ENCODE results near the gene SAA4.

DNA sequence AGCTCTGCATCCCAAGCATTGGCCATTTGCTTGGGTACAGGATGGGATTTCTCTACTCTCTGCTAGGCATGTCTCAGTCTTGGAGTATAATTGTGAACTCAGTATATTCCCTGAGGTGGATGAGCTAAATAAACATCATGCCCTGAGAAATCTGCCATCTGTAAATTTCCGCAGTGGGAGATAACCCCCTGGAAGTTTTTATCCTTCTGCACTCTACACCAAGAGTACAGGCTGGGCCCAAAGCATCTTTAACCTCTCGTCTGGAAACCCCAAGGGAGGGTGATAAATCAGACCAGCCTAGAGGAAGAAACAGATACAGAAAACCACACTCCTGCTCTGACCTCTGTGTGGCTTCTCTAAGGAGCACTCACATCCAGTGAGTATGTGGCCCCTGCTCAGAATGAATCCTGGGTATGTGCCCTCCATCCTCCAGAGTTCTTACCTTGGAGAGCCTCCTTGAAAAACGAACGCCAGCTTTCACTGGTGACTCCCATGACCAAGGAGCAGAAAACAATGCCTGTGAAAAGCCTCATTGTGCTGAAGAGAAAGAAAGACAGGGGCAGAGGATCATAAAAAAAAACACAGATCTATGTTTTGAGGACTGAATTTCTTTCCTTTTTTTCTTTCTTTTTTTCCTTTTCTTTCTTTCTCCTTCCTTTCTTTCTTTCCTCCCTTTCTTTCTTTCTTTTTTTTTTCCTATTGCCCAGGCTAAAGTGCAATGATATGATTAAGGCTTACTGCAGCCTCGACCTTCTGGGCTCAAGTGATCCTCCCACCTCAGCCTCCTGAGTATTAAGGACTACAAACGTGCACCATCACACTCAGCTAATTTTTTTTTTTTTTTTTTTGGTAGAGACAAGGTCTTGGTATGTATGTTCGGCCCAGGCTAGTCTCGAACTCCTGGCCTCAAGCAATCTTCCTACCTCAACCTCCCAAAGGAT, 938 bp downstream of the SAA4 start:
- TF ChIP-seq ZFP3 (CRISPR knock-in tag; IDR thresholded peaks at IDR 0.05): no peak
- TF ChIP-seq CSDC2 (CRISPR knock-in tag; IDR thresholded peaks at IDR 0.05): no peak
- TF ChIP-seq ZFP30 (CRISPR knock-in tag; IDR thresholded peaks at IDR 0.05): no peak
- TF ChIP-seq ISL1 (CRISPR knock-in tag; IDR thresholded peaks at IDR 0.05): no peak
- TF ChIP-seq, protein P1, sequence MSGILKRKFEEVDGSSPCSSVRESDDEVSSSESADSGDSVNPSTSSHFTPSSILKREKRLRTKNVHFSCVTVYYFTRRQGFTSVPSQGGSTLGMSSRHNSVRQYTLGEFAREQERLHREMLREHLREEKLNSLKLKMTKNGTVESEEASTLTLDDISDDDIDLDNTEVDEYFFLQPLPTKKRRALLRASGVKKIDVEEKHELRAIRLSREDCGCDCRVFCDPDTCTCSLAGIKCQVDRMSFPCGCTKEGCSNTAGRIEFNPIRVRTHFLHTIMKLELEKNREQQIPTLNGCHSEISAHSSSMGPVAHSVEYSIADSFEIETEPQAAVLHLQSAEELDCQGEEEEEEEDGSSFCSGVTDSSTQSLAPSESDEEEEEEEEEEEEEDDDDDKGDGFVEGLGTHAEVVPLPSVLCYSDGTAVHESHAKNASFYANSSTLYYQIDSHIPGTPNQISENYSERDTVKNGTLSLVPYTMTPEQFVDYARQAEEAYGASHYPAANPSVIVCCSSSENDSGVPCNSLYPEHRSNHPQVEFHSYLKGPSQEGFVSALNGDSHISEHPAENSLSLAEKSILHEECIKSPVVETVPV (CRISPR knock-in tag; IDR thresholded peaks at IDR 0.05): no peak
- TF ChIP-seq ZNF565 (CRISPR knock-in tag; conservative IDR thresholded peaks at IDR 0.05; ENCODE audit: low read depth): no peak
- no peak for TF ChIP-seq ESRRG (CRISPR knock-in tag; IDR thresholded peaks at IDR 0.05)
